AG10803 (cell line): Measurements from ENCODE around the gene GALNT2.

ENCODE experiments used
- DNase-seq: peaks from one replicate; pipeline ENCODE4 v3.0.0; 2010; ENCODE audit warnings: low read depth
- H3K4me3 ChIP-seq: 2 replicates; pipeline ENCODE4 v1.5.1; 2011; ENCODE audit warnings: mild to moderate bottlenecking, low read length, control low read depth
- TF ChIP-seq, protein P1 (sequence below): conservative IDR thresholded peaks from 2 replicates; pipeline ENCODE4 v1.5.1; 2011; ENCODE audit warnings: mild to moderate bottlenecking, low read length, control low read depth, inconsistent platforms

Gene GALNT2

DNA sequence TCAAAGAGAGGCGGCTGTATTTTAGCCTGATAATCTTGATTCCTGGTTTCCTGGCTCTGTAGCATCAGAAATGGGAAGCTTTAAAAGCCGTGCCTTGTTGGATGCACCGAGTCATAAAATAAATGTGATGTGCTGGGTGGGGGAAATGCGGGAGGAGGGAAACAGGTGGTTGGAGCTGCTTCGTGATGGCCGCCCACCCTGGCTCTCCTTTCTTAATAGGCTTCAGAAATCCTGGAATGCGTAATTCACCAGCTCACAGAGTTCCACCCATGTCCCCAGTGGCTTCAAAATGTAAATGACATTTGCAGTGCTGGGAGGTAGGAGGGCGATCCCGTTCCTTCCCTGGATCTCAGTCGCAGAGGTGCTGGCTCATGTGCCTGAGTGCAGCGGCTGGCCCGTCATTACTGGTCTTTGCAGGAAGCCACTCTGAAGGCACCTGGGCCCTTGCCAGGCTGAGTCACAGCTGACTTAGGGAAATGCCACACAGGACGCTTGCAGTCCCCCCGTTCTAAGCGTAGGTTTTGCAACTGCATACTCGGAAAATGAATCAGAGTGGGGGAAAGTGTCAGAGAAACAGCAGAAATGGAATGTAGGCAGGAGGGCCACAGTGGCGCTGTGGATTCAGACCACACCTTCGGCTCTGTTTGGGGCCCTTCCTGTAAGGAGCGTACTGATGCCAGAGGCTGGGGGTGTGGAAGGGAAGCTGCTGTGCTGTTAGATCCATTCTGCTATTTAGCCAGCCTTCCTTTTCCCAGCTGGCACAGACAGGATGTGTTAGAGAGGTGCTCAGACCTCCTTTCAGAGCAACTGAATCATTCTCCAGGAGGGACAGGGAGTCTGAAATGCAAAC, 37.6 kb downstream of the GALNT2 start:
- peak; percentile 100 for DNase-seq
- TF ChIP-seq, protein P1, sequence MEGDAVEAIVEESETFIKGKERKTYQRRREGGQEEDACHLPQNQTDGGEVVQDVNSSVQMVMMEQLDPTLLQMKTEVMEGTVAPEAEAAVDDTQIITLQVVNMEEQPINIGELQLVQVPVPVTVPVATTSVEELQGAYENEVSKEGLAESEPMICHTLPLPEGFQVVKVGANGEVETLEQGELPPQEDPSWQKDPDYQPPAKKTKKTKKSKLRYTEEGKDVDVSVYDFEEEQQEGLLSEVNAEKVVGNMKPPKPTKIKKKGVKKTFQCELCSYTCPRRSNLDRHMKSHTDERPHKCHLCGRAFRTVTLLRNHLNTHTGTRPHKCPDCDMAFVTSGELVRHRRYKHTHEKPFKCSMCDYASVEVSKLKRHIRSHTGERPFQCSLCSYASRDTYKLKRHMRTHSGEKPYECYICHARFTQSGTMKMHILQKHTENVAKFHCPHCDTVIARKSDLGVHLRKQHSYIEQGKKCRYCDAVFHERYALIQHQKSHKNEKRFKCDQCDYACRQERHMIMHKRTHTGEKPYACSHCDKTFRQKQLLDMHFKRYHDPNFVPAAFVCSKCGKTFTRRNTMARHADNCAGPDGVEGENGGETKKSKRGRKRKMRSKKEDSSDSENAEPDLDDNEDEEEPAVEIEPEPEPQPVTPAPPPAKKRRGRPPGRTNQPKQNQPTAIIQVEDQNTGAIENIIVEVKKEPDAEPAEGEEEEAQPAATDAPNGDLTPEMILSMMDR = no peak; the same call in 1 of the 2 replicates
- peak overlapping the region; percentile 31 for H3K4me3 ChIP-seq

DNA sequence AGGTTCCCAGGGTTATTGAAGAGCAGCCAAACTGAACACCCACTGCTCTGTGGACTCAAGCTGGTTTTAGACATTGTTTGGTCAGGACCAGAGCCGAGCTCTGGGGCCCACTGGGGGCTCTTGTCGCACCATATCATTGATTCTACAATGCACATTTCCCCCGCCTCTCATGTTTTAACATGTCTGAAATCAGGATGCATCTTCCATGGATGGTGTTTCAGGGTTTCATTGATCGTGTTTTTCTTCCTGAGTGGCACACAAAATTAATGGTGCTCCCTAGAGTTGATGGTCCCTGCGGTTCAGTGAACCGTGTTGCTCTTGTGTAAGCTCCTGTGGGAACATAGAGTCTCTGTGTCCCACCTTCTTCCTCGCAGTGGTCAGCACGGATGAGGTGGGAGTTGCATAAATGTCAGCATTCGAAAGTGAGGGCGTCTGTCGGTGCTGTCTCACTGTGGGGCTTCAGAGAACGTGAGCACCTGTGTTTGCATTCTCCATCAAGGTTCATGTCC, 38.3 kb downstream of the GALNT2 start:
- TF ChIP-seq, protein P1 = no peak
- DNase-seq = no peak
- H3K4me3 ChIP-seq = peak overlapping the region; percentile 23

DNA sequence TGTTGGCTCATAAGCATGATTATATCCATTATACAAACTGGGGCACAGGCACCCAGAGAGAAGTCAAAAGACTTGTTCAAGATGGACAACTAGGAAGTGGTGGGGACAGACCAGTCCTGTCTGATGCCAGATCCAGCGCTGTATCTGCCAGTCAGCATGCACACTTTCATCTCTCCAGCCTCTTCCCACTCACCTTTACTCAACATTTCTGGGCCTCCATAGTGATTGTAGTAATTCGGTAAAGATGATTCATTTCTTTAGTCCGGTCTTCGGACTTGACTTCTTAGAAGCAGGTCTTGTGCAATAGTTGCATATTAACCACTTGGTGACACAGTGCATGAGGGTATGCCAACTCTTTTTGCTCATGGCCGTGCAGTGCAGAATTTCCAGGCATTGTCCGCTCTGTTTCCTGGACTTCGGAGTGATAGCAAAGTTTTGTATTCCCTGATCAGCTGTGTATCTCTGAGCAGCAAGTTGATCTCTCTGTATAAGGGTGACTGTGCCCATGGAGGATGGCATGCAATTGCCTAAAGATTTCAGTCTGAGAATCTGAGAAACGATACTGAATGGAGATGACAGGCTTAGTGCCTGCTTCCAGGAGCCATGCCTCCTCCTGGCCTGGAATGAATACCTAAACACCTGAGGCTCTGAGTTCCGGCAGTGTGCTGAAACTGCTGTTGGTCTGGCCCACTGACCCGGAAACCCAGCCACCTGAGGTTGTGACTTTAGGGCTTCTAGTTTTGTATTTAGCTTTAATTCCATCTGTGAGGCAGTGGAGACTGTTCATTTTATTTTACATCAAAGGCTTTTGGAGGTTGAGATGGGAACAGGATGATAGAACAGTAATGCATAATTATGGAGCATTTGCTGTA, 39.0 kb downstream of the GALNT2 start:
- H3K4me3 ChIP-seq = no peak overlapping the region
- TF ChIP-seq, protein P1 = no peak
- peak; percentile 77 for DNase-seq

DNA sequence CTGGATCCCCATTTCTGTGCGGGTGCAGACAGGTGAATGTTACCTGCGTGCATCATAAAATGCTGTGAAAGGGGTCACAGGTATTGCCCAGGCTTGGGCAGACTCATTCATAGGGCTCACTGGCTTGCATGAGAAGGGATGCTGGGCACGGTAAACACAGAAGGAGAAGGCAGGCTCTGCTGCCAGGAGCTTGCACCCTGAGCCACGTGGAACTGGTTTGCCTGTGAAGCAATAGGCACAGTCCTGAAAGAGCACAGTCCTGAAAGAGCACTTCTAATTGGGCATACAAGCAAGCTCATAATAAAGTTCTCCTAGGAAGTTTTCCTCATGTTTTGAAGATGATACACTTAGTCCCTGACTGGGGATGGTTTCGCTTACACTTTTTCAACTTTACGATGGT, 40.9 kb downstream of the GALNT2 start:
- no peak overlapping the region for H3K4me3 ChIP-seq
- DNase-seq = peak; percentile 60
- TF ChIP-seq, protein P1 = no peak

DNA sequence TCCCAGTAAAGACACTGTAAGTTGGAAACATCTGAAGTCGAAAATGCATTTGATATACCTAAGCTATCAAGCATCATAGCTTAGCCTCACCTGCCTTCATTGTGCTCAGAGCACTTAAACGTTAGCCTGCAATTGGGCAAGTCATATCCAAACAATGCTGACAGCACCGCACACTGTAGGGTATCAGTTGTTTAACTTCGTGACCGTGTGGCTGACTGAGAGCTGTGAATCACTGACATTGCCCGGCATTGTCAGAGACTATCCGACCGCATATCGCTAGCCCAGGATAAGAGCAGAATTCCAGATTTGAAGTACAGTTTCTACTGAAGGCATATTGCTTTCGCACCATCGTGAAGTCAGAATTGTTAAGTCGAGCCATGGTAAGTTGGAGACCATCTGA, 41.5 kb downstream of the GALNT2 start:
- DNase-seq = no peak
- no peak overlapping the region for H3K4me3 ChIP-seq
- TF ChIP-seq, protein P1 = no peak

DNA sequence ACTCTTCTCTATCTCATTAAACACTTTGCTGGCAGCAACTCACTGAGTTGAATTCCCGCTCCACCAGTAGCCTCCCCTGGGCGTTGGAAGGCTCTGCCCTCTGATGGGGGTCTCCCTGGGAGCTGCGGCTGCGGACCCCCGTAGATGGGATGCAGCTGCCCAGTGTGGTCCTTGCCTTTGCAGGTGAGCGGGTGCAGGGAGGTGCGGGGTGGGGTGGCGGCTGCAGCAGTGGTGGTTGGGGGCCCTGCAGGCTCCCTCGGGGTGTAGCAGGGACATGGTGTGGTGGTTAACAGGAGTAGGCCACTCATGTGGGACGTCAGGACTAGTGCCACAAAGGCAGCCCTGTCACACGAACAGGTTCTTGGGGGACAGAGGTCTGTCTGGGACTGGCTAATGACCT, 42.0 kb downstream of the GALNT2 start:
- TF ChIP-seq, protein P1 = no peak
- H3K4me3 ChIP-seq = no peak overlapping the region
- DNase-seq = no peak
